Activated CD8-positive, alpha-beta memory T cell treated with anti-CD3 and anti-CD28 coated beads for 4 hours (primary cell): ENCODE results near the gene ABI3.

Experiments
- DNase-seq, 2 donors: peaks; one replicate each; pipeline ENCODE4 v3.0.0-alpha.2; 2020; ENCODE audit warnings: low read depth in 2 of 2

Gene ABI3

GRCh38 chr17:49197346-49197998 is 13.0 kb upstream of the ABI3 start:
- no peak for DNase-seq

GRCh38 chr17:49198211-49198610 is 12.3 kb upstream of the ABI3 start:
- DNase-seq, result no peak

GRCh38 chr17:49200423-49201083 is 10.0 kb upstream of the ABI3 start:
- DNase-seq, result no peak

- DNase-seq, result no peak
Observed at GRCh38 chr17:49201481-49201927, 9.0 kb upstream of the ABI3 start.

- DNase-seq, result no peak
Observed at GRCh38 chr17:49203796-49204195, 6.7 kb upstream of the ABI3 start.

GRCh38 chr17:49204516-49204915 is 6.0 kb upstream of the ABI3 start:
- DNase-seq, result no peak

GRCh38 chr17:49209061-49209571 is 1.4 kb upstream of the ABI3 start:
- DNase-seq, result no peak

- no peak for DNase-seq
Observed at GRCh38 chr17:49213399-49213798, 2.9 kb downstream of the ABI3 start.

GRCh38 chr17:49213847-49214246 is 3.3 kb downstream of the ABI3 start:
- DNase-seq, result no peak

- DNase-seq, result no peak
Observed at GRCh38 chr17:49214676-49215360, 4.3 kb downstream of the ABI3 start.

- DNase-seq, result no peak
Observed at GRCh38 chr17:49216482-49216881, 6.0 kb downstream of the ABI3 start.

GRCh38 chr17:49216953-49217650 is 6.6 kb downstream of the ABI3 start:
- DNase-seq, result no peak

- DNase-seq, result peak; percentile 51 to 61
Observed at GRCh38 chr17:49217651-49218413, 7.3 kb downstream of the ABI3 start.

- DNase-seq, result peak in 1 of 2 donors; percentile 45
Observed at GRCh38 chr17:49218941-49219913, 8.7 kb downstream of the ABI3 start.

GRCh38 chr17:49219987-49220386 is 9.5 kb downstream of the ABI3 start:
- no peak for DNase-seq

GRCh38 chr17:49223168-49223516 is 12.6 kb downstream of the ABI3 start:
- DNase-seq, result no peak

GRCh38 chr17:49223517-49224197 is 13.2 kb downstream of the ABI3 start:
- DNase-seq, result no peak

GRCh38 chr17:49224198-49224996 is 13.9 kb downstream of the ABI3 start:
- no peak for DNase-seq

GRCh38 chr17:49224997-49225337 is 14.5 kb downstream of the ABI3 start:
- no peak for DNase-seq
